ENCODE results near the gene ZNF618.

Gene ZNF618

GRCh38 chr9:113963017-113963620 is 87.0 kb downstream of the ZNF618 start:
- DNase-seq: peak; percentile 10

- DNase-seq: no peak
Measured at GRCh38 chr9:113963696-113964494, 87.8 kb downstream of the ZNF618 start.

GRCh38 chr9:113964495-113965170 is 88.5 kb downstream of the ZNF618 start:
- DNase-seq: no peak

- DNase-seq: no peak
Measured at GRCh38 chr9:113966394-113966793, 90.3 kb downstream of the ZNF618 start.

- DNase-seq: no peak
Measured at GRCh38 chr9:113967380-113967779, 91.3 kb downstream of the ZNF618 start.

- DNase-seq: no peak
Measured at GRCh38 chr9:113969343-113969742, 93.2 kb downstream of the ZNF618 start.

GRCh38 chr9:113973226-113973625 is 97.1 kb downstream of the ZNF618 start:
- no peak for DNase-seq

- DNase-seq: no peak
Measured at GRCh38 chr9:113973963-113974413, 97.9 kb downstream of the ZNF618 start.

- no peak for DNase-seq
Measured at GRCh38 chr9:113976915-113977314, 100.8 kb downstream of the ZNF618 start.

GRCh38 chr9:113978725-113979342 is 102.7 kb downstream of the ZNF618 start:
- DNase-seq: no peak

GRCh38 chr9:113979343-113980127 is 103.4 kb downstream of the ZNF618 start:
- DNase-seq: no peak

GRCh38 chr9:113984639-113985380 is 108.7 kb downstream of the ZNF618 start:
- no peak for DNase-seq

- DNase-seq: no peak
Measured at GRCh38 chr9:113985968-113986585, 110.0 kb downstream of the ZNF618 start.

- DNase-seq: no peak
Measured at GRCh38 chr9:113986931-113987330, 110.8 kb downstream of the ZNF618 start.

GRCh38 chr9:113987526-113987925 is 111.4 kb downstream of the ZNF618 start:
- DNase-seq: no peak

- no peak for DNase-seq
Measured at GRCh38 chr9:113988385-113989016, 112.4 kb downstream of the ZNF618 start.

- no peak for DNase-seq
Measured at GRCh38 chr9:113989017-113989713, 113.1 kb downstream of the ZNF618 start.

GRCh38 chr9:113989714-113990569 is 113.8 kb downstream of the ZNF618 start:
- no peak for DNase-seq

- DNase-seq: no peak
Measured at GRCh38 chr9:113990570-113990907, 114.4 kb downstream of the ZNF618 start.
